ENCODE data around the gene LRIT1.

Gene LRIT1

DNA sequence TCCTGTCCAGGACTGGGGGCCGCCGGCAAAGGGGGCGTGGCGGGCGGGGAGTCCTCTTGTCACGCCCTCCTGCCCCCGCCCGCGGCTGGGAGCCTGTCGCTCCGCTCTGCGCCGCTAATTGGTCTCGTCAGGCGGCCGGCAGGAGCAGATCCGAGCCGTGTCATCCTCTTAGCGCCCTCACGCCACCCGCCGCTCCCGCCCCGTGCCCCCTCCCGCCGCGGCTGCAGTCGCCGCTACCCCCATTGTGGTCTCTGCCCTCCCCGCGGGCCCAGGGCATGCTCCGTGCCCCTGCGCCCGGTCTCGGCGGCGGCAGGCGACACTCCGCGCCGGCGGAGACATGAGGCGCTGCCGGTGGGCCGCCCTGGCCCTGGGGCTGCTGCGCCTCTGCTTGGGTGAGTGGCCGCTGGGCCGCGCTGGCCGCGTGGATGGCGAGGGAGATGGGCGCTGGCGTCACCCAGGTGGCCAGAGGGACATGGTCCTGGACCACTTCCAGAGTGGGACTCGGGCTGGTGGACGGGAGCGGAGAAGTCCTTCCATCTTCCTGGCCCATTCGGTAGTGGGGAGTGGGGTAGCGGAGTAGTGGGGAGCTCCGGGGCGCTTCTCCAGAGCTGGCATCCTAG lies 46.8 kb downstream of the LRIT1 start, which contains the start of gene CDHR1:
TSS of gene CDHR1 (plus strand) at position 114 of the 620 bp plus-strand sequence. CDS start at position 338, 224 bp downstream.
- Mint-ChIP-seq H3K4me1 (peaks cover 21% of the 10 kb centered on the region), H3K9me3 (no peaks in the 10 kb centered on the region), H3K27ac (peak within 1 kb of the TSS; percentile 32), H3K4me3 (peak within 1 kb of the TSS; percentile 61), H3K36me3 (no peaks in the 10 kb centered on the region)
- peak; percentile 38 to 72 for DNase-seq (ENCODE audit: low spot score in 2 of 2)
- peak; percentile 86 for ATAC-seq

DNA sequence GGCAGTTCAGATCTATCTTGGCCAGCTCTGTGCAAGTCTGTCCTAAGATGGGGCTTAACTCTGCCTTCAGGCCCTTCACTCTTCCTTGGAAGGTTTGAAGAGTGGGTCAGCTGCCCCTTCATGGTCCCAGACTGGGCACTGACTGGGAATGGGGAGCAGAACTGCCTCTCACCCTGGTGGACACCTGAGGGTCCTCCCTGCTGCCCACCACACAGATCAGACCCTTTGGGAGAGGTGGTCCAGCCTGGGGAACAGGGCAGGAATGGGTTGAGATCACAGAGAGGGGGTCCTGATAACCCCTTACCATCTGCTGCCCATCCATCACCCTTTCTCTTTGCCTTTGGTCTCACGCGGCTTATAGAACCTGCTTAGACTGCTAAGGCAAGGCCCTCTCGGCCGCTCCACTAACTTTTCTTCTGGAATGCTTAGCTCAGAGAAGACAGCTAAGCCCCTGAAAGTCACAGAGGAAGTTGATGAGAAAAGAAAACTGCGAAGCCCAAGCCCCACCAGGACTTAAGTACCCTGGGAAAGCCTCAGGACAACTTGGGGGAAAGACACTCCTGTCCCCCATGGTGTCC lies 47.4 kb downstream of the LRIT1 start:
- ATAC-seq: no peak
- DNase-seq (ENCODE audit: low spot score in 2 of 2): no peak
- Mint-ChIP-seq H3K4me3 (peak overlapping the region; percentile 61), H3K4me1 (peaks cover 21% of the 10 kb centered on the region), H3K36me3 (no peaks in the 10 kb centered on the region), H3K9me3 (no peaks in the 10 kb centered on the region), H3K27ac (peak overlapping the region; percentile 32)

DNA sequence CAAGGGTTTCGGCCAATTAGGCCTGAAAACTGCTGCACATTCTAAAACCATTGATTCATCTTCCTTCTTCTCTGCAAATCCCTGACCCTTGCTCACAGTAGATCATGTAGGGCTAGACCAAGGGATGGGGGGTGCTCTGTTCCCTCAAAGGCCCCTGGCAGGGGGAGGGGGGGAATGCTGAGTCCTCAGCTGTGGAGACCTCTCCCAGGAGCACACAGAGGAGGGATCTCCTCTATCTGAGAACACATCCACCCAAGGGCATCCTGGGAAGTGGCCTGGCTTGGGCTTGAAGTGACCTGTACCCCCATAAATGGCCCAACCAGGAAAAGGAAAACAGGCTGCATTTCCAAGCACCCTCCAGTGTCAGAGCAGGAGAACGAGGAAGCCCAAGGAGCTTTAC lies 48.0 kb downstream of the LRIT1 start:
- DNase-seq (ENCODE audit: low spot score in 2 of 2) (no peak), ATAC-seq (no peak)
- H3K27ac Mint-ChIP-seq: peak overlapping the region; percentile 32
- no peaks in the 10 kb centered on the region for H3K9me3 Mint-ChIP-seq
- H3K36me3 Mint-ChIP-seq: no peaks in the 10 kb centered on the region
- H3K4me3 Mint-ChIP-seq: peak overlapping the region; percentile 61
- peaks cover 21% of the 10 kb centered on the region for H3K4me1 Mint-ChIP-seq

GRCh38 chr10:84191106-84191505 lies 50.2 kb downstream of the LRIT1 start:
- H3K9me3 Mint-ChIP-seq: no peaks in the 10 kb centered on the region
- H3K27ac Mint-ChIP-seq: no peak overlapping the region
- no peak overlapping the region for H3K4me3 Mint-ChIP-seq
- no peaks in the 10 kb centered on the region for H3K36me3 Mint-ChIP-seq
- H3K4me1 Mint-ChIP-seq: peaks cover 21% of the 10 kb centered on the region
- DNase-seq (ENCODE audit: low spot score in 2 of 2) (no peak), ATAC-seq (peak; percentile 19)

GRCh38 chr10:84190621-84191020 lies 50.7 kb downstream of the LRIT1 start:
- Mint-ChIP-seq H3K9me3 (no peaks in the 10 kb centered on the region), H3K4me1 (peaks cover 21% of the 10 kb centered on the region), H3K27ac (no peak overlapping the region), H3K4me3 (no peak overlapping the region), H3K36me3 (no peaks in the 10 kb centered on the region)
- DNase-seq (ENCODE audit: low spot score in 2 of 2): no peak
- ATAC-seq: no peak

GRCh38 chr10:84188815-84189214 lies 52.5 kb downstream of the LRIT1 start:
- Mint-ChIP-seq H3K4me3 (no peak overlapping the region), H3K27ac (no peak overlapping the region), H3K9me3 (no peaks in the 10 kb centered on the region), H3K4me1 (peaks cover 30% of the 10 kb centered on the region), H3K36me3 (no peaks in the 10 kb centered on the region)
- DNase-seq (ENCODE audit: low spot score in 2 of 2) (no peak), ATAC-seq (no peak)

GRCh38 chr10:84185526-84186175 lies 55.7 kb downstream of the LRIT1 start:
- peaks cover 15% of the 10 kb centered on the region for H3K4me1 Mint-ChIP-seq
- DNase-seq (ENCODE audit: low spot score in 2 of 2) (no peak), ATAC-seq (no peak)
- no peak overlapping the region for H3K27ac Mint-ChIP-seq
- H3K36me3 Mint-ChIP-seq: no peaks in the 10 kb centered on the region
- no peaks in the 10 kb centered on the region for H3K9me3 Mint-ChIP-seq
- no peak overlapping the region for H3K4me3 Mint-ChIP-seq

DNA sequence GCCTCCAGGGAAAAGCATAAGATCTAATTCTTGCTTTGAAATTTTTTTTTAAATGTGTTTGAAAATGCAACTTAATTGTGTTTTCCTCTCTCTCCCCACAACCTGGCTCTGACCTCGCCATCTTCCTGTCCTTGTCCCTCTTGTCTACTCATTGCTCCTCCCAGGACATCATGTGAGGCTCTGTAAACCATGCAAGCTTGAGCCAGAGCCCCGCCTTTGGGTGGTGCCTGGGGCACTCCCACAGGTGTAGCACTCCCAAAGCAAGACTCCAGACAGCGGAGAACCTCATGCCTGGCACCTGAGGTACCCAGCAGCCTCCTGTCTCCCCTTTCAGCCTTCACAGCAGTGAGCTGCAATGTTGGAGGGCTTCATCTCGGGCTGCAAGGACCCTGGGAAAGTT lies 56.8 kb downstream of the LRIT1 start:
- Mint-ChIP-seq H3K36me3 (no peaks in the 10 kb centered on the region), H3K9me3 (no peaks in the 10 kb centered on the region), H3K4me3 (no peak overlapping the region), H3K4me1 (peaks cover 9% of the 10 kb centered on the region), H3K27ac (peak overlapping the region; percentile 27)
- no peak for ATAC-seq
- no peak for DNase-seq (ENCODE audit: low spot score in 2 of 2)

GRCh38 chr10:84181631-84182030 lies 59.7 kb downstream of the LRIT1 start:
- H3K4me3 Mint-ChIP-seq: no peak overlapping the region
- H3K36me3 Mint-ChIP-seq: peaks cover 3% of the 10 kb centered on the region
- DNase-seq (ENCODE audit: low spot score in 2 of 2): no peak
- H3K4me1 Mint-ChIP-seq: peaks cover 9% of the 10 kb centered on the region
- no peaks in the 10 kb centered on the region for H3K9me3 Mint-ChIP-seq
- no peak for ATAC-seq
- no peak overlapping the region for H3K27ac Mint-ChIP-seq

All from stimulated activated effector memory CD8-positive, alpha-beta T cell treated with anti-CD3 and anti-CD28 coated beads, Interleukin-12 subunit alpha, Interleukin-12 subunit beta, amount 100 ng/mL, for 72 hours (primary cell).